Fibroblast of lung (primary cell): ENCODE results near the gene ASIC4. TPM values are rescaled to one million over a fixed set of nuclear protein-coding genes. Genes with fewer than 3 reads are reported as not detected.

ENCODE experiments used
- DNase-seq, 2 donors: peaks; one replicate each; pipeline versions ENCODE4 v3.0.0 to v3.0.0-alpha.2; 2010; ENCODE audit warnings: low read depth in 2 of 2
- H2AFZ ChIP-seq: 2 replicates; pipeline ENCODE4 v1.5.1; 2012; ENCODE audit warnings: low read length, control low read depth, inconsistent platforms
- H3K27ac ChIP-seq: 2 replicates; pipeline ENCODE4 v1.5.1; 2011; ENCODE audit warnings: low read length, control low read depth; ENCODE audit not compliant: insufficient read depth
- H3K27me3 ChIP-seq: 2 replicates; pipeline ENCODE4 v1.5.1; 2011; ENCODE audit warnings: mild to moderate bottlenecking, low read length; ENCODE audit not compliant: control insufficient read depth, insufficient read depth
- H3K36me3 ChIP-seq: 2 replicates; pipeline ENCODE4 v1.5.1; 2011; ENCODE audit warnings: low read length; ENCODE audit not compliant: control insufficient read depth, insufficient read depth
- H3K4me1 ChIP-seq: 2 replicates; pipeline ENCODE4 v1.5.1; 2011; ENCODE audit warnings: low read length; ENCODE audit not compliant: control insufficient read depth, insufficient read depth; ENCODE audit errors: extremely low read depth
- H3K4me2 ChIP-seq: 2 replicates; pipeline ENCODE4 v1.5.1; 2011; ENCODE audit warnings: low read length, control low read depth; ENCODE audit not compliant: insufficient read depth; ENCODE audit errors: extremely low read depth
- H3K4me3 ChIP-seq, 4 experiments: fragments of 200-600 bp in 1 of 4; sonication (generic) in 1 of 4; replicated peaks in 1 of 4; 2 replicates each; pipeline ENCODE4 v1.5.1; 2011 to 2016; ENCODE audit warnings: low read length in 4 of 4, low read depth in 3 of 4, mild to moderate bottlenecking in 3 of 4, control low read depth in 2 of 4, inconsistent platforms in 1 of 4, mixed read lengths in 1 of 4; ENCODE audit not compliant: insufficient read depth in 1 of 4; ENCODE audit errors: control extremely low read depth in 1 of 4
- H3K79me2 ChIP-seq: 2 replicates; pipeline ENCODE4 v1.5.1; 2012; ENCODE audit warnings: mild to moderate bottlenecking, low read length, inconsistent platforms; ENCODE audit not compliant: control insufficient read depth, insufficient read depth
- H3K9ac ChIP-seq: 2 replicates; pipeline ENCODE4 v1.5.1; 2011; ENCODE audit warnings: mild to moderate bottlenecking, low read length, control low read depth; ENCODE audit not compliant: insufficient read depth
- H3K9me3 ChIP-seq: 2 replicates; pipeline ENCODE4 v1.5.1; 2012; ENCODE audit warnings: low read depth, low read length; ENCODE audit not compliant: control insufficient read depth, insufficient read depth
- H4K20me1 ChIP-seq: 2 replicates; pipeline ENCODE4 v1.5.1; 2011; ENCODE audit warnings: low read length; ENCODE audit not compliant: control insufficient read depth, insufficient read depth; ENCODE audit errors: extremely low read depth
- CTCF ChIP-seq, 2 donors: IDR thresholded peaks in 1 of 2; conservative IDR thresholded peaks in 1 of 2; 1 replicate in 1 of 2; 2 replicates in 1 of 2; pipeline ENCODE4 v1.5.1; 2011 to 2012; ENCODE audit warnings: low read length in 2 of 2, control low read depth in 1 of 2, inconsistent platforms in 1 of 2, low read depth in 1 of 2, mild to moderate bottlenecking in 1 of 2
- EZH2 ChIP-seq: IDR thresholded peaks from 2 replicates; pipeline ENCODE4 v1.5.1; 2012; ENCODE audit warnings: low read length, control low read depth, mild to moderate bottlenecking; ENCODE audit errors: missing control alignments
- polyA plus RNA-seq, 2 donors: library from polyadenylated mRNA; depleted of rRNA in 1 of 2; stranded (reverse) in 1 of 2; unstranded in 1 of 2; fragments of >200 nt; gene quantifications; 2 replicates each; pipeline ENCODE4 v1.2.1, GENCODE V29; 2011 to 2012; ENCODE audit warnings: missing spikeins in 1 of 2
- total RNA-seq: library from RNA; depleted of rRNA; stranded (reverse); fragments of >200 nt; gene quantifications from 2 replicates; pipeline ENCODE4 v1.2.1, GENCODE V29; 2014

ASIC4 gene
- total and polyA plus RNA-seq, 2 donors (not counting 1 experiment from before 2014, with no cell fraction given): 0.33 TPM; not detected in 1

GRCh38 chr2:219540784-219541504, 26.7 kb downstream of the ASIC4 start:
- peaks cover 4% of the 10 kb centered on the region for H3K79me2 ChIP-seq
- H3K4me1 ChIP-seq: peaks cover 5% of the 10 kb centered on the region
- no peaks in the 10 kb centered on the region for H3K9me3 ChIP-seq
- DNase-seq: no peak
- H3K27ac ChIP-seq: no peak overlapping the region
- H3K9ac ChIP-seq: no peak overlapping the region
- H4K20me1 ChIP-seq: no peaks in the 10 kb centered on the region
- H3K4me3 ChIP-seq: no peak overlapping the region
- no peak for TF ChIP-seq EZH2
- TF ChIP-seq CTCF (conservative IDR thresholded peaks at IDR 0.05 in 1 of 2, IDR thresholded peaks at IDR 0.05 in 1 of 2; ENCODE audit: low read depth in 1 of 2, low read length in 2 of 2): no peak
- H3K4me2 ChIP-seq: no peak overlapping the region
- no peaks in the 10 kb centered on the region for H3K27me3 ChIP-seq
- H2AFZ ChIP-seq: no peak overlapping the region
- peaks cover 17% of the 10 kb centered on the region for H3K36me3 ChIP-seq

DNA sequence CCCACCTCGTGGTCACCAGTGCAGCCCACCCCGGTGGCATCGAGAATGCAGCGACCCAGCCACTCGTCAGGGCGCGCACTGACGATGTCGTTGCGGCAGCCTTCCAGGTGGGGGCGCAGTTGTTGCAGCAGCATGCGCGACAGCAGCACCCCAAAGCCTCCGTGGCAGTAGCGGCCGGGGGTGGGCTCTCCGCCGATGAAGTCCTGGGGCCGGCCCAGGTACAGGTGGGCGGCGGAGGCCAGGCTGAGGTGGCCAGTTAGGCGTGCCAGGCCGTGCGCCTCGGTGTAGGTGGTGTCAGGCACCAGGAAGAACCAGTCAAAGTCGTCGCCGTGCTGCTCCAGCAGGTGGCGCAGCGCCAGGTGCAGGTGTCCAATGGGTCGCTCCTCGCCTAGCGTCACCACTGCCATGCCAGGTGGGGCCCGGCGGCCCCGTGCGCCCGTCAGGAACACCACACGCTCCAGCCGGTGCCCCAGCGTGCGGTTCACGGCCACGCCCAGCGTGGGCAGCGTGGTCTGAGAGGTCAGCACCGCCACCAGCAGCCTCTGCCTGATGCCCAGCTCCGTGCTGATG, 27.4 kb downstream of the ASIC4 start:
- Histone ChIP-seq H3K9me3 (no peaks in the 10 kb centered on the region), H2AFZ (no peak overlapping the region), H3K4me1 (peaks cover 5% of the 10 kb centered on the region), H3K4me3 (peak overlapping the region in 1 of 4 experiments; percentile 87), H3K9ac (no peak overlapping the region), H3K36me3 (peaks cover 17% of the 10 kb centered on the region), H4K20me1 (no peaks in the 10 kb centered on the region), H3K27me3 (no peaks in the 10 kb centered on the region), H3K79me2 (peaks cover 4% of the 10 kb centered on the region), H3K27ac (no peak overlapping the region), H3K4me2 (peak overlapping the region; percentile 13)
- TF ChIP-seq EZH2: no peak
- peak; percentile 63 to 81 for TF ChIP-seq CTCF (conservative IDR thresholded peaks at IDR 0.05 in 1 of 2, IDR thresholded peaks at IDR 0.05 in 1 of 2; ENCODE audit: low read depth in 1 of 2, low read length in 2 of 2)
- peak; percentile 58 to 60 for DNase-seq

DNA sequence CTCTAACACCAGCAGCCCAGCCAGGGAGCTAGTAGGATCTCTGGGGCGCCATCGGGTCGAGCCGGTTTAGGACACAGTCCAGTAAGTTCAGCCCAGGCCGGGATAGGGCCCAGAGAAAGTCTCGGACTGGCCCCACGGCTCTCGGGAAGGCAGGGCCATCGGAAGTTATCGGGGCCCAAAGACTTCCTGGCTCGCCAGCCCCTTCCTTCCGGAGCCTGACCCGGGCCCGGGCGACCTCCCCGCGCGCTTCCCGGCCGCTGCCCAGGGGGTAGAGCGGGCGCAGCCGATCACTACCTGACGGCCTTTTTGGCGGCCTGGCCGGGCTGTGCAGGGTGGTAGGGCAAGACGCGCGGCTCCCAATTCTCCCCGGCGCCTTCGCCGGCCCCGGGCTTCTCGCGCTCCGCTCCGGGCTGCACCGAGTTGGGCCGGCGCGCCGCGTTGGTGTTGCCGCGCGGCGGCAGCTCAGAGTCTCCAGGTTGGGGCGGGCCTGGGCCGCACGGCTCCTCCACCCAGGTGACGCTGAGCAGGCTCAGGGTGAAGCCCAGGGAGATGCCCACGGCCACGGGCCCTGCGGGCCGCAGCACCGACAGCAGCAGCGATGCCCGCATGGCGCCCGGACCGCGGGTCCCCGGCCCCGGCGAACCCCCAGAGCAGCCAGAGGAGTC, 28.8 kb downstream of the ASIC4 start:
- peaks cover 5% of the 10 kb centered on the region for H3K4me1 ChIP-seq
- H3K27ac ChIP-seq: peak overlapping the region; percentile 64
- peak overlapping the region; percentile 62 for H2AFZ ChIP-seq
- peak overlapping the region; percentile 80 for H3K9ac ChIP-seq
- DNase-seq: peak; percentile 29 to 31
- no peaks in the 10 kb centered on the region for H4K20me1 ChIP-seq
- H3K4me3 ChIP-seq: peak overlapping the region; percentile 71 to 87 (median 83)
- peaks cover 17% of the 10 kb centered on the region for H3K36me3 ChIP-seq
- TF ChIP-seq EZH2: no peak
- no peak for TF ChIP-seq CTCF (conservative IDR thresholded peaks at IDR 0.05 in 1 of 2, IDR thresholded peaks at IDR 0.05 in 1 of 2; ENCODE audit: low read depth in 1 of 2, low read length in 2 of 2)
- peak overlapping the region; percentile 92 for H3K4me2 ChIP-seq
- peaks cover 4% of the 10 kb centered on the region for H3K79me2 ChIP-seq
- no peaks in the 10 kb centered on the region for H3K9me3 ChIP-seq
- H3K27me3 ChIP-seq: no peaks in the 10 kb centered on the region
